HG03521 (cell line): ENCODE results near the gene CD48.

ENCODE experiments used
- ATAC-seq: cut with Tn5 transposase; IDR thresholded peaks from one replicate; pipeline ENCODE4 v1.9.1; 2021; ENCODE audit warnings: mild to moderate bottlenecking, moderate library complexity; ENCODE audit not compliant: unreplicated experiment

Gene CD48

GRCh38 chr1:160711602-160712311 is at the start of gene CD48:
Gene CD48 (minus strand): TSS chr1:160711822. CDS start chr1:160711763, 59 bp downstream.
- peak; percentile 51 for ATAC-seq

- ATAC-seq, result no peak
Measured at GRCh38 chr1:160761046-160761445, 49.4 kb upstream of the CD48 start.

GRCh38 chr1:160759740-160760139 is 48.1 kb upstream of the CD48 start:
- no peak for ATAC-seq

- ATAC-seq, result no peak
Measured at GRCh38 chr1:160758521-160758920, 46.9 kb upstream of the CD48 start.

GRCh38 chr1:160756849-160757201 is 45.2 kb upstream of the CD48 start:
- no peak for ATAC-seq

GRCh38 chr1:160755911-160756848 is 44.6 kb upstream of the CD48 start:
- peak; percentile 58 for ATAC-seq

- no peak for ATAC-seq
Measured at GRCh38 chr1:160755461-160755860, 43.8 kb upstream of the CD48 start.

GRCh38 chr1:160753594-160753993 is 42.0 kb upstream of the CD48 start:
- ATAC-seq, result no peak

GRCh38 chr1:160752924-160753323 is 41.3 kb upstream of the CD48 start:
- no peak for ATAC-seq

GRCh38 chr1:160752406-160752805 is 40.8 kb upstream of the CD48 start:
- ATAC-seq, result no peak

GRCh38 chr1:160750608-160751007 is 39.0 kb upstream of the CD48 start:
- ATAC-seq, result no peak

- no peak for ATAC-seq
Measured at GRCh38 chr1:160748878-160749269, 37.3 kb upstream of the CD48 start.

GRCh38 chr1:160748181-160748877 is 36.7 kb upstream of the CD48 start:
- no peak for ATAC-seq

- no peak for ATAC-seq
Measured at GRCh38 chr1:160747717-160748116, 36.1 kb upstream of the CD48 start.

GRCh38 chr1:160746836-160747500 is 35.3 kb upstream of the CD48 start:
- no peak for ATAC-seq

GRCh38 chr1:160745551-160745950 is 33.9 kb upstream of the CD48 start:
- no peak for ATAC-seq

- ATAC-seq, result no peak
Measured at GRCh38 chr1:160744852-160745520, 33.4 kb upstream of the CD48 start.

GRCh38 chr1:160744199-160744851 is 32.7 kb upstream of the CD48 start:
- no peak for ATAC-seq

- ATAC-seq, result no peak
Measured at GRCh38 chr1:160743266-160743665, 31.6 kb upstream of the CD48 start.
